Large intestine (tissue), 3 donors: Measurements from ENCODE around the gene RHOJ. TPM values are rescaled to one million over a fixed set of nuclear protein-coding genes. Genes with fewer than 3 reads are reported as not detected.

ENCODE experiments used
- DNase-seq, 2 donors: peaks; one replicate each; pipeline versions ENCODE4 v3.0.0 to v3.0.0-alpha.2; 2013
- H3K27ac ChIP-seq: one replicate; pipeline ENCODE4 v1.5.1; 2013; ENCODE audit warnings: low read length
- H3K27me3 ChIP-seq: 2 replicates; pipeline ENCODE4 v1.6.1; 2013; ENCODE audit warnings: low read length; ENCODE audit not compliant: control insufficient read depth, insufficient read depth
- H3K36me3 ChIP-seq: 2 replicates; pipeline ENCODE4 v1.6.1; 2013; ENCODE audit warnings: low read length; ENCODE audit not compliant: control insufficient read depth, insufficient read depth
- H3K4me1 ChIP-seq: one replicate; pipeline ENCODE4 v1.6.1; 2013; ENCODE audit warnings: low read length; ENCODE audit not compliant: control insufficient read depth, insufficient read depth
- H3K4me3 ChIP-seq: one replicate; pipeline ENCODE4 v1.5.1; 2013; ENCODE audit warnings: low read length
- H3K9me3 ChIP-seq: one replicate; pipeline ENCODE4 v1.6.1; 2013; ENCODE audit warnings: mild to moderate bottlenecking, low read depth, low read length, moderate library complexity; ENCODE audit not compliant: control insufficient read depth
- WGBS: methylation state at CpG from one replicate; pipeline ENCODE4 v1.1.5; 2013; ENCODE audit warnings: low lambda C conversion rate; ENCODE audit not compliant: insufficient coverage; 5-methylcytosine and 5-hydroxymethylcytosine counted together
- polyA plus RNA-seq: library from polyadenylated mRNA; unstranded; fragments of 120-200 nt; gene quantifications from one replicate; pipeline ENCODE4 v1.2.1, GENCODE V29; 2013

Gene RHOJ
- polyA plus RNA-seq, 1 donor = 20.7 TPM

DNA sequence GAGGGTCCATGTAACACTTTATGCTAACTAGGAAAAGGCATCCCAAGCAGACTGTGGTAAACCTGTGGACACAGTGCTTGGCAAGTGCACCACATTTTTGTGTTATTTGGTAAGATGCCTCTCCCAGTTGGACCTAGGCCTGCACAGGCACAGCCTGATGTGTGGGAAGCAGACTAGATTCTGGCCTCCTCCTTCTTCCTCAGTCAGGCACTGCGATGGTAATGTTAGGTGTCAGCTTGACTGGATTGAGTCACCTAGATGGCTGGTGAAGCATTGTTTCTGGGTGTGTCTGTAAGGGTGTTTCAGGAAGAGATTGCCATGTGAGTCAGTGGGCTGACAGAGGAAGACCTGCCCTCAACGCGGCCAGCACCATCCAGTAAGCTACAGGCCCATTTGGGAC lies 25.3 kb upstream of the RHOJ start:
- DNase-seq = no peak
- Histone ChIP-seq H3K27me3 (no peaks in the 10 kb centered on the region), H3K36me3 (no peaks in the 10 kb centered on the region), H3K9me3 (no peaks in the 10 kb centered on the region), H3K4me1 (no peaks in the 10 kb centered on the region), H3K4me3 (no peak overlapping the region), H3K27ac (no peak overlapping the region)
- WGBS = no CpG with 5 or more reads among the region's 3 CpGs

DNA sequence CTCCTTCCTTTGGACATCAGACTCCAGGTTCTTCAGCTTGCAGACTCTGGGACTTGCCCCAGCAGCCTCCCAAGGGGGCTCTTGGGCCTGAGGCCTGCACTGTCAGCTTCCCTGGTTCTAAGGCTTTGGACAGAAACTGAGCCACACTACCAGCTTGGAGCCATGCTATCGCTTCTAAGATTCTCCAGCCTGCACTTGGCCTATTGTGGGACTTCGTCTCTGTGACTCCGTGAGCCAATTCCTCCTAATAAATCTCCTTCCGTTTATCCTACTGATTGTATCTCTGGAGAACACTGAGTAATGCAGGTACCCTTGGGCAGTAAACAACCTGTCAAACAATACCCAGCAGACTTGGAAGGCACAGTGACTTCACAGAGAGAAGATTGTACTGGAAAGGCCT lies 24.9 kb upstream of the RHOJ start:
- no peak for DNase-seq
- Histone ChIP-seq H3K27ac (no peak overlapping the region), H3K36me3 (no peaks in the 10 kb centered on the region), H3K27me3 (no peaks in the 10 kb centered on the region), H3K9me3 (no peaks in the 10 kb centered on the region), H3K4me1 (no peaks in the 10 kb centered on the region), H3K4me3 (no peak overlapping the region)
- WGBS = 77% methylated on average over 3 of the region's 4 CpGs

DNA sequence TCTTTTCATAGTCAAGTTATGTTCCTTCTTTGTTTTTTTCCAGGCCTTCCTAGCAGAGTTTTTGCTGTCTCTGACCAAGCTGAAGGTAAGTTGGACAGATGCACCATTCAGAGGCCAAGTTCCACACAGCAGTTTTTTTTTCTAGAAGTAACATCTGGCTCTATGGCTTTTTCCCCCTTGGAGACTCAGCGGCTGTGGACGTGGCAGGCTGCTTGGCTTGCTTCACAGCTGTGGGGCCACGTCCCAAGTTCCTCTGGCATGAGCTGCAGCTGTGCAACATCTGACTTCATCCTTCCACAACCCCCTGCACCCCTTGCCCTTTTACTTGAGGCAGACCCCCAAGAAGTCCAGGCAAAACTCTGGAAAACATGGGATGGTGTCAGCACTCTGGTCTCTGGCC lies 24.2 kb upstream of the RHOJ start:
- Histone ChIP-seq H3K27me3 (no peaks in the 10 kb centered on the region), H3K4me1 (no peaks in the 10 kb centered on the region), H3K36me3 (no peaks in the 10 kb centered on the region), H3K4me3 (no peak overlapping the region), H3K27ac (no peak overlapping the region), H3K9me3 (no peaks in the 10 kb centered on the region)
- no CpG with 5 or more reads among the region's 3 CpGs for WGBS
- DNase-seq = no peak

DNA sequence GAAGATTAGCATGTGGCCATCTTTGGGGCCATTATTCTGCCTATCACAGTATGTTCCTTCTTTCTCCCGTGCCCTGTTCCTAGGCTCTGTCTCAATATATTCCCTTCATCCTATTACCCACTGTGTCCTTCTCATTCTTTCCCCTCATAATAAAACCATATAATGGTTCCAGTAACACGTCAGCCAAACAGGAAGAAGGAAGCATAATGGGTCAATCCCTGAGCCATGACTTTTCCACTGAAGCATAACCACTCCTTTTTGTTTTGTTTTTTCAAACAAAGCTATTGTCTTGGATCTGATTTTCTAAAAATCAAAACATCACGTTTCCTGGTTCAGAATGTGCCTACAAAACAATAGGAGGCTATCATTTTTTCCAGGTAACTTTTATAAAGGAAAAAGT lies 21.3 kb upstream of the RHOJ start:
- DNase-seq = no peak
- Histone ChIP-seq H3K27me3 (no peaks in the 10 kb centered on the region), H3K9me3 (no peaks in the 10 kb centered on the region), H3K27ac (no peak overlapping the region), H3K36me3 (no peaks in the 10 kb centered on the region), H3K4me3 (no peak overlapping the region), H3K4me1 (no peaks in the 10 kb centered on the region)
- WGBS = 81% methylated on average over 3 of the region's 3 CpGs

DNA sequence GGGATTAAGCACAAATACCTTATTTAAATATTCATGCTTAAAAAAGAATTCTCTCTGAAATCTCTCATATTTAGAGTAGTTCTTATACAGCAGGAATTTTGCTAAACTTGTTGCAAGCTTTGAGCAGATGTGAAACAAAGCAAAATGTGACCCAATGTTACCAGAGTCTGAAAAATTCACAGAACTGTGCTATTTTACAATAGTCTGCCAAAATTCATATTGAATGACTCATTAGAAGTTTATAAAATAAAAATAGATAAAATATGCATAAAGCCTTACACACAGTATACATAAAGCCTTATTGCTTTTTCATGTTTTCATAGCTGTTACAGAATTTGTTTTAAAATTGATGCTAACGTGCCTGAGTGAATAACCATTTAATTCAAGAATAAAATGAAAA lies 17.8 kb upstream of the RHOJ start:
- Histone ChIP-seq H3K4me3 (no peak overlapping the region), H3K4me1 (no peaks in the 10 kb centered on the region), H3K36me3 (no peaks in the 10 kb centered on the region), H3K9me3 (no peaks in the 10 kb centered on the region), H3K27ac (no peak overlapping the region), H3K27me3 (no peaks in the 10 kb centered on the region)
- DNase-seq = no peak
- WGBS = no CpG with 5 or more reads among the region's 1 CpG

DNA sequence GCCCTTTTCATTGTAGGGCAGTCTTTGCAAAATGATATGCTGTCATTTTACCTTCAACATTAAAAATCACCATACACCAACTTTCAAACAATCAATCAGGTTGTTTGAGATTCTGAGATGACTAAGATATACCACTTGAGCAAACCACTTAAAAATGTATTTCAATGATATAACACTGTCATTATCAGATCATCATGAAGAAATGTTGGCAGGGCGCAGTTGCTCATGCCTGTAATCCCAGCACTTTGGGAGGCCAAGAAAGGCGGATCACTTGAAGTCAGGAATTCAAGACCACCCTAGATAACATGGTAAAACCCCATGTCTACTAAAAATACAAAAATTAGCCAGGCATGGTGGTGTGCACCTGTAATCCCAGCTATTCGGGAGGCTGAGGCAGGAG lies 13.0 kb upstream of the RHOJ start:
- Histone ChIP-seq H3K4me3 (no peak overlapping the region), H3K27me3 (no peaks in the 10 kb centered on the region), H3K4me1 (no peaks in the 10 kb centered on the region), H3K36me3 (no peaks in the 10 kb centered on the region), H3K9me3 (no peaks in the 10 kb centered on the region), H3K27ac (no peak overlapping the region)
- WGBS = no CpG with 5 or more reads among the region's 3 CpGs
- no peak for DNase-seq

DNA sequence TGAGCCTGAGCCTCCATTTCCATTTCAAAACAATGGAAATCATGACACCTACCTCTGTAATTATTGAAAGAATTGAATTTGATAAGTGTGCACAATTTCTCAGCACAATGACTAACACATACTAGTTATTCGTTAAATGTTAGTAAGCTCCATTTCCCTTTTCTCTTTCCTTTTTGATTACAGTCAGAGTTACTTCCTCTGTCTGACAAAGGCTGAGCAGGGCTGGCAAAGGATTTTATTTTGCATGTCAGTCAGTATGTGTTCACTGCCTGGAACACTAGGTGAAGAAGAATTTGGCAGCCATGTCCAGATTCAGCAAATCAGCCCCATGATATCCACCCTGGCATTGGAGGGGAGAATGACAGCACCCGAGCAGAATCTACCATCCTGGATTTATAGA lies 12.2 kb upstream of the RHOJ start:
- H3K9me3 ChIP-seq = no peaks in the 10 kb centered on the region
- no CpG with 5 or more reads among the region's 2 CpGs for WGBS
- no peaks in the 10 kb centered on the region for H3K4me1 ChIP-seq
- H3K4me3 ChIP-seq = no peak overlapping the region
- no peaks in the 10 kb centered on the region for H3K36me3 ChIP-seq
- H3K27ac ChIP-seq = no peak overlapping the region
- H3K27me3 ChIP-seq = no peaks in the 10 kb centered on the region
- DNase-seq = no peak

DNA sequence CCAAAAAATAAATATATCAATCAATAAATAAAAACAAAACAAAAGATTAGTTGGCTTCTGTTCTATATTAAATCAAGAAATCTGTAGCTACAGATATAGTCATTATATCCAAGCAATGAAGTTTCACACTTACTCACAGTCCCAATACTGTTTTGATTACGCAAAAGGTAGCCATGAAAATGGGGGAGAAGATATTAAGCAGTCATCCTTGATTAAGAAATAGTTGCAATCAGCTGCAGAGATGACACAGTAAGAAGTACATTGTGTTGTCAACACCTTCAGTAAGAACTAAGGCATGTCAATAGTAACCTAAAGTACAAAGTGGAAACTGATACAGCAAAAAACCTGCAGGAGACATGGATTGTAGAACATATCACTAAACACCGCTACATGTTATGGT lies 11.0 kb upstream of the RHOJ start:
- no peak overlapping the region for H3K27ac ChIP-seq
- WGBS = 100% methylated on average over 2 of the region's 2 CpGs
- no peak for DNase-seq
- H3K4me3 ChIP-seq = no peak overlapping the region
- H3K4me1 ChIP-seq = no peaks in the 10 kb centered on the region
- no peaks in the 10 kb centered on the region for H3K9me3 ChIP-seq
- no peaks in the 10 kb centered on the region for H3K36me3 ChIP-seq
- no peaks in the 10 kb centered on the region for H3K27me3 ChIP-seq

DNA sequence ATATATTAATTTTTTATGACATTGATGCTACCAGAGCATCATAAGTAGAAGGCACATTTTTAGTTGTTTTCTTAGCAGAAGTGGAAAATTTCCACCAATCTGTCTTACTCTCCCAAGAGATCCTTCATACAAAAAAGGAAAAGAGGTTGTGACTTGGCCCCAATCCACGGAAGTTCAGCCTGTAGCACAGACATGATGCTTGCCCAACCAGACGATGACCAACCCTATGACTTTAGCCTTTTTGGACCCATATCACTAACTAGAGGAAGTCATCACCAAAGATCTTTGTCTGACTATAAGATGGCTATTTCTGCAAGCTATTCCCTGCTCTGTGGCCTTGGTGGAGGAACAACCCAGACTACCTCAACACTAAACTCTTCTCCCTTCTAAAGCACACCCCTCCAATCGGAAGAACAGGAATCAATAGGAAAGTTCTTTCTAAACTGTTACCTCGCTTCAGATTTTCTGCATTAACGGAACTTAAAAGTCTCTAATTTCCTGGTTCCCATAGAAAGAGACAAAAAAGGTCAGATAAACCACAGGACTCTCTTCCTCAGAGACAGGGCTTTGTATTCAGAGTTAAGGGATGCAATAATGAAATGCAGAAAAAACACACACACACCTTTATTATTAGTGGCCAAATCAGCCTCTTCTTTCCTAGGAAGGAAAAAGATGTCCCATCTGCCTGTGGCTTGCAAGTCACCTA lies 4.1 kb upstream of the RHOJ start:
- Histone ChIP-seq H3K36me3 (no peaks in the 10 kb centered on the region), H3K4me3 (no peak overlapping the region), H3K4me1 (no peaks in the 10 kb centered on the region), H3K27ac (no peak overlapping the region), H3K9me3 (no peaks in the 10 kb centered on the region), H3K27me3 (peaks cover 3% of the 10 kb centered on the region)
- no peak for DNase-seq
- WGBS = 100% methylated on average over 1 of the region's 5 CpGs

DNA sequence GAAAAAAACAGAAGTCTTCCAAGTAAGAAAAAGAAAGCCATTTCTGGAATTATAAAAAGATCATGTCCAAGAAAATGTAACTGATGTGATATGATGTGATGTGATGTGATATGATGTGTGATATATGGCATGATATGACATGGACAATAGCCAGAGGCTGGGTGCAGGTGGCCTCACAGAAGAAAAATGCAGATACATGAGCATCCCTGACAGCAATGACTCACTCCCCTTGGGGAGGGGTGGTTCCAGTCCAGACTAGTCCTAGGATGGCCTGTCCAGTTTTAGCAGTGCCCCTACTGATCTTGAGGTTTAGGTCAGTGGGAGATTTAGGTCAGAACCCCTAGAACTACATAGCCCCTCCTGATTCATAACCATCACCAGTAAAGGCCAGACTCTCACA lies 3.5 kb upstream of the RHOJ start:
- H3K9me3 ChIP-seq = no peaks in the 10 kb centered on the region
- H3K27ac ChIP-seq = no peak overlapping the region
- no peak overlapping the region for H3K4me3 ChIP-seq
- DNase-seq = no peak
- H3K4me1 ChIP-seq = no peaks in the 10 kb centered on the region
- peaks cover 3% of the 10 kb centered on the region for H3K27me3 ChIP-seq
- no peaks in the 10 kb centered on the region for H3K36me3 ChIP-seq

DNA sequence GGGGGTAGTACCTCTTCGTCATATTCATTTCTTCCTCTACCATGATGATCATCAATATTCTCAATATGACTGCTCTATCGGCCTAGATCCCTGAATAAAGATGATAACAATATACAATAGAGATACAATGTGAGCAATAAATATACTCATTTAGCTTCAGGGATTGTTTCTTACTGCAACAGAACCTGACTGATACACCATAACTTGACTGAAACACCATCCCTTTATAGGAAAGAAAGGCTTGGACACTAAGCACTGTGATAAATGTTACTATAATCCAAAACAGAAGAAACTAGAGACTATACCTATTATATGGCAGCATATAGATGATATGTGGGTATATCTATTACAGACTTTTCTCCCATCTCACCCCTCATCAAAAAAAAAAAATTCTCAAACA lies 1.2 kb upstream of the RHOJ start:
- Histone ChIP-seq H3K4me3 (no peak overlapping the region), H3K9me3 (no peaks in the 10 kb centered on the region), H3K4me1 (no peaks in the 10 kb centered on the region), H3K27ac (no peak overlapping the region), H3K27me3 (peaks cover 3% of the 10 kb centered on the region), H3K36me3 (no peaks in the 10 kb centered on the region)
- DNase-seq = no peak
- WGBS = no CpG with 5 or more reads among the region's 2 CpGs
